K562 (cell line): ENCODE measurements around the gene TRPM4. TPM values are rescaled to one million over a fixed set of nuclear protein-coding genes. Genes with fewer than 3 reads are reported as not detected.

Experiments used
- ATF4 ChIP-seq: fragments of 450-650 bp; formaldehyde crosslinking; IDR thresholded peaks from 2 replicates; pipeline ENCODE4 v1.4.0; 2022; ENCODE audit warnings: mild to moderate bottlenecking, moderate library complexity
- CGGBP1 ChIP-seq: fragments of 250-450 bp; sonication (Bioruptor Pico); IDR thresholded peaks from 2 replicates; pipeline ENCODE4 v1.9.0; 2021; ENCODE audit warnings: mild to moderate bottlenecking
- E2F3 ChIP-seq: fragments of 250-450 bp; sonication (Bioruptor Pico); IDR thresholded peaks from 2 replicates; pipeline ENCODE4 v1.4.0; 2020; ENCODE audit warnings: mild to moderate bottlenecking
- EP400 ChIP-seq: fragments of 450-650 bp; IDR thresholded peaks from 2 replicates; pipeline ENCODE4 v1.6.1; 2017; ENCODE audit warnings: antibody characterized with exemption, mild to moderate bottlenecking, moderate library complexity
- GATAD2A ChIP-seq: fragments of 450-650 bp; IDR thresholded peaks from 2 replicates; pipeline ENCODE4 v1.6.1; 2017
- HEY1 ChIP-seq: fragments of 250-450 bp; sonication (Bioruptor Pico); IDR thresholded peaks from 2 replicates; pipeline ENCODE4 v1.5.0; 2020; ENCODE audit warnings: mild to moderate bottlenecking, moderate library complexity, borderline replicate concordance
- KLF6 ChIP-seq: fragments of 250-450 bp; sonication (Bioruptor Pico); IDR thresholded peaks from 2 replicates; pipeline ENCODE4 v1.4.0; 2020; ENCODE audit warnings: mild to moderate bottlenecking, moderate library complexity, borderline replicate concordance
- NELFE ChIP-seq: IDR thresholded peaks from 2 replicates; pipeline ENCODE4 v1.6.1; 2011; ENCODE audit warnings: mild to moderate bottlenecking; ENCODE audit not compliant: insufficient read depth, insufficient read length
- POU5F1 ChIP-seq: fragments of 150-350 bp; IDR thresholded peaks from 2 replicates; pipeline ENCODE4 v1.6.1; 2014; ENCODE audit warnings: borderline replicate concordance, low read length, low read depth, mild to moderate bottlenecking; ENCODE audit not compliant: partially characterized antibody
- RB1 ChIP-seq: fragments of 450-650 bp; IDR thresholded peaks from 2 replicates; pipeline ENCODE4 v1.6.1; 2017; ENCODE audit warnings: low read depth, mild to moderate bottlenecking
- RHOXF2B ChIP-seq: fragments of 250-450 bp; sonication (Bioruptor Pico); conservative IDR thresholded peaks from 2 replicates; pipeline ENCODE4 v1.5.1; 2021
- RNF2 ChIP-seq: sonication (generic); IDR thresholded peaks from 2 replicates; pipeline ENCODE4 v1.6.1; 2016
- SMAD3 ChIP-seq: fragments of 450-650 bp; formaldehyde crosslinking; conservative IDR thresholded peaks from 2 replicates; pipeline ENCODE4 v1.4.0; 2020; ENCODE audit warnings: mild to moderate bottlenecking
- TAF15 ChIP-seq: fragments of 200-400 bp; formaldehyde crosslinking; IDR thresholded peaks from 2 replicates; pipeline ENCODE4 v1.6.1; 2017; ENCODE audit warnings: mild to moderate bottlenecking, low read depth, low read length, moderate library complexity
- THRA ChIP-seq: fragments of 450-650 bp; IDR thresholded peaks from 2 replicates; pipeline ENCODE4 v1.6.1; 2017; ENCODE audit warnings: mild to moderate bottlenecking, moderate library complexity
- XRCC5 ChIP-seq: fragments of 200-400 bp; formaldehyde crosslinking; IDR thresholded peaks from 2 replicates; pipeline ENCODE4 v1.6.1; 2017; ENCODE audit warnings: low read depth, mild to moderate bottlenecking, low read length
- ZNF134 ChIP-seq: fragments of 250-450 bp; sonication (Bioruptor Pico); conservative IDR thresholded peaks from 2 replicates; pipeline ENCODE4 v1.4.0; 2020
- ZNF609 ChIP-seq: sonication (generic); formaldehyde crosslinking; IDR thresholded peaks from 2 replicates; pipeline ENCODE4 v1.8.1; 2023; ENCODE audit warnings: missing genetic modification reagents, mild to moderate bottlenecking, borderline replicate concordance
- ZNF764 ChIP-seq: fragments of 250-450 bp; sonication (Bioruptor Pico); IDR thresholded peaks from 2 replicates; pipeline ENCODE4 v1.4.0; 2020; ENCODE audit warnings: low read depth, mild to moderate bottlenecking, moderate library complexity
- ZNF766 ChIP-seq: fragments of 200-800 bp; sonication (Bioruptor generic); conservative IDR thresholded peaks from 2 replicates; pipeline ENCODE4 v1.6.1; 2016; ENCODE audit warnings: missing genetic modification characterization, missing compliant biosample characterization
- polyA plus RNA-seq, 8 experiments: library from polyadenylated mRNA; depleted of rRNA in 4 of 8; stranded (reverse) in 5 of 8; unstranded in 3 of 8; fragments of >200 nt; fragmentation: Nextera tagmentation in 2 of 8; fragmentation: Illumina TruSeq in 1 of 8; extraction: Ambion mirVana in 2 of 8; extraction: Trizol in 1 of 8; gene quantifications; 2 replicates each; pipeline versions ENCODE4 v1.2.1 to v1.2.3, GENCODE V29; 2011 to 2014; ENCODE audit warnings: inconsistent platforms in 1 of 8, missing spikeins in 1 of 8
- total RNA-seq, 7 experiments: library from RNA; depleted of rRNA in 6 of 7; stranded (reverse); fragments of >200 nt in 6 of 7; fragmentation: Illumina TruSeq in 2 of 7; extraction: Trizol in 2 of 7; gene quantifications; 2 replicates each; pipeline versions ENCODE4 v1.2.1 to v1.2.3, GENCODE V29; 2011 to 2021; ENCODE audit warnings: low replicate concordance in 1 of 7

TRPM4 gene
- total and polyA plus RNA-seq, 9 of the 15 experiments (the other 6 are each of a cell fraction or from before 2014, with no cell fraction given) = 6.5 to 45.4 (median 15.2) TPM

DNA sequence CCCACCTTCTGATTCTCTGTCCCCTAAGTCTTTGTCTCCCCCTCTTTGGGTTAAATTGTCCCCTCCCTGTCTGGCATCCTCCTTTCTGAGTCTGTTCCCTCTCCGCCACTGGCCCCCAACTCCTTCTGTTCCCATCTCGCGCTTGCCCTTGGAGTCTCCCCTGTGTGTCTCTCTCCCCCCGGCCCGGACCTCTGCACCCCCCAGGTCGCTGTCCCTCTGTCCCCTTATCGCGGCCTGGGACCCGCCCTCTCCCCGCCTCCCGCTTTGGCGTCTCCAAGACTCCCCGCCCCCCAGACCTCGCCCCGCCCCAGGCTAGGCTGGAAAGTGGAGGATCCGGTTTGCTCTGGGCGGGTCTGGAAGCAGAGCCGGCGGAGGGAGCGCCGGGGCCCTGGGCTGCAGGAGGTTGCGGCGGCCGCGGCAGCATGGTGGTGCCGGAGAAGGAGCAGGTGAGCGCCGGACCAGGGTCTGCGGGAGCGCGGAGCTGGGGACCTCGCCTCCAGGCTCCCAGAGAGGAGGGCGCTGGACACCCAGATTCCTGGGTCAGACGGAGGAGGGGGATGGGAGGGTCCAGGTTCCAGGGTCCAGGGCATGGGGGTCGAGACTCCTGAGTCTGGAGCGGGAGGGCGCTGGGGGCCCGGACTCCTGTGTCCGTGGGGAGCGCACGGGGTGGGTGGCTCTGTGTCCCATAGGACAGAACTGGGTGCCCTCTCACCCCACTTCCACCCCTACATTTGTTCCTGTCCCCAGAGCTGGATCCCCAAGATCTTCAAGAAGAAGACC, at the start of gene TRPM4 (continued):
- TF ChIP-seq RB1 (no peak), ZNF134 (CRISPR knock-in tag) (no peak; the same call in 1 of the 2 replicates), ZNF766 (CRISPR knock-in tag) (no peak), RNF2 (no peak; the same call in 1 of the 2 replicates), XRCC5 (no peak), THRA (no peak), NELFE (no peak), KLF6 (CRISPR knock-in tag) (no peak), ZNF764 (no peak), EP400 (peak; percentile 86), POU5F1 (no peak), ATF4 (CRISPR knock-in tag) (no peak; the same call in 1 of the 2 replicates), CGGBP1 (CRISPR knock-in tag) (no peak), RHOXF2B (CRISPR knock-in tag) (no peak), TAF15 (no peak), SMAD3 (no peak), ZNF609 (no peak), E2F3 (CRISPR knock-in tag) (0 out of 2 replicates have a peak, but pooled peaks have one; percentile 44), HEY1 (no peak), GATAD2A (no peak)
